Measurements from ENCODE around the gene ANKFN1.
A peak's percentile ranks its signal among the peaks of the same experiment; 100 is the strongest.

Gene ANKFN1, protein sequence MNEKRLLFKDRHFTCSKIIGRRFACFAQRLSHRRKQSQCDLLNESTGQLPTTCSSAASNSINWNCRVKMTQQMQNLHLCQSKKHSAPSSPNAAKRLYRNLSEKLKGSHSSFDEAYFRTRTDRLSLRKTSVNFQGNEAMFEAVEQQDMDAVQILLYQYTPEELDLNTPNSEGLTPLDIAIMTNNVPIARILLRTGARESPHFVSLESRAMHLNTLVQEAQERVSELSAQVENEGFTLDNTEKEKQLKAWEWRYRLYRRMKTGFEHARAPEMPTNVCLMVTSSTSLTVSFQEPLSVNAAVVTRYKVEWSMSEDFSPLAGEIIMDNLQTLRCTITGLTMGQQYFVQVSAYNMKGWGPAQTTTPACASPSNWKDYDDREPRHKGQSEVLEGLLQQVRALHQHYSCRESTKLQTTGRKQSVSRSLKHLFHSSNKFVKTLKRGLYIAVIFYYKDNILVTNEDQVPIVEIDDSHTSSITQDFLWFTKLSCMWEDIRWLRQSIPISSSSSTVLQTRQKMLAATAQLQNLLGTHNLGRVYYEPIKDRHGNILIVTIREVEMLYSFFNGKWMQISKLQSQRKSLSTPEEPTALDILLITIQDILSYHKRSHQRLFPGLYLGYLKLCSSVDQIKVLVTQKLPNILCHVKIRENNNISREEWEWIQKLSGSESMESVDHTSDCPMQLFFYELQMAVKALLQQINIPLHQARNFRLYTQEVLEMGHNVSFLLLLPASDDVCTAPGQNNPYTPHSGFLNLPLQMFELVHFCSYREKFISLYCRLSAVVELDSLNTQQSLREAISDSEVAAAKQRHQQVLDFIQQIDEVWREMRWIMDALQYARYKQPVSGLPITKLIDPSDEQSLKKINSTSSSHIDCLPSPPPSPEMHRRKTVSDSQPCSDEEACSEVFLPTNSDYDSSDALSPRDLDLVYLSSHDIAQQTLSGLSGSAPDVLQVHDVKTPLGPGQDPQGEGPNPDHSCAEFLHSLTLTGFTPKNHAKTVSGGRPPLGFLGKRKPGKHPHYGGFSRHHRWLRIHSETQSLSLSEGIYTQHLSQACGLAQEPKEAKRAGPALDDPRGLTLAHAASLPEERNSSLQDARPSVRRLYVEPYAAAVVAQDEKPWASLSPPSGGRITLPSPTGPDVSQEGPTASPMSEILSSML

GRCh38 chr17:56152874-56153602 lies at the start of gene ANKFN1:
Gene ANKFN1 (plus strand): TSS chr17:56153475. CDS start chr17:56212668, 59,193 bp downstream.
- no peak for DNase-seq (ENCODE audit: low spot score)

- no peak for DNase-seq (ENCODE audit: low spot score)
These were observed 44.4 kb upstream of the ANKFN1 start for GRCh38 chr17:56108811-56109284.

DNA sequence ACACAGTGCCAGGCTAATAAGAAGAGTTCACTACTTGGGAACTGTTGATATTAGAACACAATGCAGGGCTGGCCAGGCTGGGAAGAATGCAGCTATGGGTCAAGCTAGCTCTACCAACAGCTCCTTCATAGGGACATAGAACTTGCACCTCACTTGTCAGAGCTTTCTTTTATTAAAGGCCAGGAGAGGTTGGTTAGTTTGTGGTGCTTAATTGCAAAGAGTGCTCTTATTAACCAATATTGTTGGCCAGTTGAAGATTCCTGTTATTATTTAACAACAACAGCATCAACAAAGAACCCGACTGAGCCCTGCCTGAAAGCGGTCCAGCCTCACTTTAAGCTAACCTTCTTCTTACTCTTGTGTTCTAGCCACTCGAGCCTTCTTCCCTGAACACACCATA lies 43.4 kb upstream of the ANKFN1 start:
- no peak for DNase-seq (ENCODE audit: low spot score)

- DNase-seq (ENCODE audit: low spot score) = no peak
These were observed 42.7 kb upstream of the ANKFN1 start for GRCh38 chr17:56110463-56111135.

- peak; percentile 73 for DNase-seq (ENCODE audit: low spot score)
These were observed 41.4 kb upstream of the ANKFN1 start for GRCh38 chr17:56111706-56112485.

GRCh38 chr17:56113486-56113885 lies 39.8 kb upstream of the ANKFN1 start:
- no peak for DNase-seq (ENCODE audit: low spot score)

GRCh38 chr17:56114469-56114868 lies 38.8 kb upstream of the ANKFN1 start:
- DNase-seq (ENCODE audit: low spot score) = no peak

GRCh38 chr17:56119191-56119590 lies 34.1 kb upstream of the ANKFN1 start:
- no peak for DNase-seq (ENCODE audit: low spot score)

DNA sequence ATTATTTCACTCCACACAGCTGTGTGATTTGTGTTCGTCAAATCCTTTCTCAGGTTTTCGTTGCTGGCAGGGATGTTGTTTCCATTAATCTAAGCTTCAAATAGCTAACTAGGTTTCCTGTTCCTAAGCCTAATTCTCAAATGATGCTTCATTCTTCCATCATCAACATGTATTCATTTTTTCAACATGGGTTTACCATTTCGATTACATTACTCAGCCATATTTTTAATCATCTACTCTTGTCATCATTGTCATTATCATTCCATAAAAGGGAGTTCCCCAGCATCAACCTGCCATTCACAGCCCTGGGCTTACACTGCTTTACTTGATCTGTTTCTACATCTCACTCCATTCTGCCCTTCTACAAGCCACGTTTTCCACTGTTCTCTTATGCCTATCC lies 33.3 kb upstream of the ANKFN1 start:
- DNase-seq (ENCODE audit: low spot score) = no peak

GRCh38 chr17:56121191-56122051 lies 31.9 kb upstream of the ANKFN1 start:
- DNase-seq (ENCODE audit: low spot score) = no peak

GRCh38 chr17:56125830-56126819 lies 27.1 kb upstream of the ANKFN1 start:
- DNase-seq (ENCODE audit: low spot score) = peak; percentile 52

DNA sequence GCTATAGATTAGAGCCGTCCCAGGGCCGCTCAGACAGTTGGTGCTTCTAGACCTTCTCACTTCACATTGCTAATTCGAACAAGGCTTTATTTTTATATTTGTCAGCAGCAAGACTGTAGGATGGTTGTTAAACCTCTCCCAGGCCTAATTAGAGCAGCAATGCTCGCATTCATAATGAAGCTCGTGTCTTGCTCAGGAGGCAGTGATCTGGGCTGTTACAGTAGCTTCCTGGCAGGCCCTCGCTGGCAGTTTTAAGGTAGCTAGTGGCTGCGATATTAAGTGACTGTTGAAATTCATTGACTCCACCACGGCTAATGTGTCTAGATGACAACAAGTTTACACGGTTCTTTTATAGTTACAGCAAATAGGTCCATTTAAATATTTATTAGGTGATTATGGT lies 23.2 kb upstream of the ANKFN1 start:
- DNase-seq (ENCODE audit: low spot score) = no peak

DNA sequence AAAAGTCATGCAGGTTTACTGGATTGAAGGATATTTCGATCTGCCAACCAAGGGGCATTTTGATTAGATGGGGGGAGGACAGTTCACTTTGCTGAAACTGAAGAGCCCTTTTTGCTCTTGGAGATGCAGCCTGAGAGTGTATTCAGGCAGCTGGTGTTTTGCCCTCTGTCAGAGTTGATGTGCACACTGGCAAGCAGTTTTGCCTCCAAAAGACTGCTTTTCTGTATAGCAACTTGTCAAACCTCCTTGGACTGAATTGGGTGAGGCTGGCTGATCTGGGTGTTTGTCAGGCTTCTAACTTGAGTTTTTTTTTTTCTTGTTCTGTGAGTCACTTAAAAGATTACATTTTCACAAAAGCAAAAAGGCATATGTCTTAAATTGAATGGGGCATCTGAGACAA lies 22.6 kb upstream of the ANKFN1 start:
- no peak for DNase-seq (ENCODE audit: low spot score)

DNA sequence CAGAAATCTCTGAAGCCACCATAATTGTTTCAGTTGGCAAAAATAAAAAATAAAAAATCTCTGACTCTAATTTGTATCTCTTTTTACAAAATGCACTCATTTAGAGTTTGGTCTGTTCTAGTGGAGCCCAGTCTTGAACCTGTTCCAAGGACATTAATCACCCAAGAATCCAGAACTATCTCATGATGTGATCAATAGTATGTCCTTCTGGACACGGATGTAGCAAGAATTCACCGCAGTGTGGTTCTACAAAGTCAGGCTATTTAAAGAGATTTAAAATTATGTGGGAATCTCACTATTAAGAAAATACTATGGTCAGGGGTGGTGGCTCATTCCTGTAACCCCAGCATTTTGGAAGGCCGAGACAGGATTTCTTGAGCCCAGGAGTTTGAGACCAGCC lies 21.8 kb upstream of the ANKFN1 start:
- no peak for DNase-seq (ENCODE audit: low spot score)

DNA sequence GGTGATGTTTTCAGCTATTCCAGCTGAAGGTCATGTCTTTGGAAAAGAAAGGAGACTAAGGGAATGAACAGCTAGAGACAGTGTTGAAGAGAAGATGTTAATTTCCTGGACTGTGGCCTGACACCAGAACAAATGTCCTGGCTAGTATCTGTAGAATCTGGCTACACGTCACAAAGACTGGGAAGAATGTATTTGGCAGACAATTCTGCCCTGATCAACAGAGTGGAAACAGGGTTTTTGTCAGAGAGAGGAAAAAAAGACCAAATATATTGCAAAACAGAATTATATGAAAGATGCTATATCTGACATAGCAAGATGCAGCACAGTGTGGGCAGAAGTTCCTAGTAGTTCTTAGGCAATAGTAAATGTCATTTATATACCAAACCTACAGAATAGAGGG lies 17.0 kb upstream of the ANKFN1 start:
- no peak for DNase-seq (ENCODE audit: low spot score)

DNA sequence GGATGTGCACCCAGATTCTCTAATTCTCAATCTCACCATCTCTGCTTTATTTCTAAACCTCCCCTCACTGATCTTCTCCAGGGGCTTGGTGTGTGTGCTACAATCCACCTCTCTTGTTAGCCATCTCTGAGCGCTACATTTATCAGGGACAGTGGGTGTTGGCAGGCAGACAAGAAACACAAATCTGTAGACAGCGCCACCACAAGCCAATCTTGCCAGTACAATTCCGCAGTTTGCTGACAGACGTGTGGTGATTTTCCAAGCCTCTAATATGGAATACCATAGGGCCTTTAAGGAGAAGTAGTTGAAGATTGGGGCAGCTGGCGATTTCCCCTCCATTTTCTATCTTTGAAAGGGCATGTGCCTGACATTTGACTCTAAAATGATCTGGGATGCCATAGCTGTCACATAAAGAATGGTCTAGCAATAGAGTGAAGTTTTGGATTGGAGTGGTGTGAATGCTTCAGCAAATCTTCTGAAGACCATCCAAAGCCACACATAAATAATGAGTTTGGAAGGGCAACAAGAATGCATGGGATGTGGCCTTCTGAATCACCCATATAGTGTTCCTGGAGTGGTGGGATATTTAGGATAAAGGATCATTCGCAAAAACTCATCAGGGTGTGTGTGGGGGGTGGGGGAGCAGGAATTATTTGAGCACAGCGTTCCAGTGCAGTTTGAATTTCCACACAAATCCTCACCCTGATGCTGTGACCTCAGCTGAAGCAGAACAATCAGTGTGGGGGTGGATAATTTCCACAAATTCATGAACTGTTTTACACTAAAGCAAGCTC lies 12.0 kb upstream of the ANKFN1 start:
- peak; percentile 52 for DNase-seq (ENCODE audit: low spot score)

- DNase-seq (ENCODE audit: low spot score) = peak; percentile 72
These were observed 10.9 kb upstream of the ANKFN1 start for GRCh38 chr17:56142325-56142724.
